ENCODE measurements around the gene SLC66A1. TPM values are rescaled to one million over a fixed set of nuclear protein-coding genes. Genes with fewer than 3 reads are reported as not detected.

The SLC66A1 gene
- total RNA-seq, 1 experiment from 2014 or later, result 14.1 TPM

DNA sequence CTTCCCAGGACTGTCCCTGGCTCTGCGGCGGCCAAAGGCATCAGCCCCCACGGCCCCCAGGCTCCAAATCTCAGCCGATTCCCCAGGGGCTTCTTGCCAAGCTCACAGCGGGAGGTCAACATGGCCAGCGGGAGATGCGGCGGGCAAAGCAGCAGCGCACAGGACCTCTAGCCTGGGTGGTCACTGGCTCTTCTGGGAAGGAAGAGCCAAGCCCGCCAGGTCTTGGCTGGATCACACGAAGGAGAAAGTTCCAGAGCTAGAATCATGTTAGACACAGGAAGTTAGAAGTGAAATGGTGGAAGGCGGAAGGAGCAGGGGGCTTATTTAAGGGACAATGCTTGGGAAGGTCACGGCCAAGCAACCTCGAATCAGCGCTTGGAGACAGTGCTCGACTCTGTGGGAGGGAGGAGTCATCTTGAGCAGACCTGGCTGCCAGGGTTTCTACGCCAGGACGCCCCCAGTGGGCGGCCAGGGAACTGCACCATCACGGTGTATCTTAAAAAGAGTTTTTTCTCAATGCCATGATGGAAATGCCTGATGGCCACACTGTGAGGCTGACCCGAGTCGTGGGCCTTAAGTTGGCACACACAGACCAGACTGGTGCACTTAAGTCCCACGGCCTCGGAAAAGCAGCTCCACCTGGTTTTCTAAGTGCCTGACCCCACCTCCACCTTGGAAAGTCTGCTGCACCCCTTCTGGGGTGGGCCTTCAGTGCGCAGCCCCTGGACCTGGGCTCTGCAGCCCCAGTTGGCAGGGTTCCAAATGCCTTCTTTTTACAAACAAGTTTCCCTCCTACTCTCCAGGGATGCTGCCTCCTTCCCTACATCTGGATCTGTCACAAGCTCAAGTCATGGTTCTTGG is 29.3 kb downstream of the SLC66A1 start:
- H3K4me1 Mint-ChIP-seq, result peaks cover 34% of the 10 kb centered on the region

DNA sequence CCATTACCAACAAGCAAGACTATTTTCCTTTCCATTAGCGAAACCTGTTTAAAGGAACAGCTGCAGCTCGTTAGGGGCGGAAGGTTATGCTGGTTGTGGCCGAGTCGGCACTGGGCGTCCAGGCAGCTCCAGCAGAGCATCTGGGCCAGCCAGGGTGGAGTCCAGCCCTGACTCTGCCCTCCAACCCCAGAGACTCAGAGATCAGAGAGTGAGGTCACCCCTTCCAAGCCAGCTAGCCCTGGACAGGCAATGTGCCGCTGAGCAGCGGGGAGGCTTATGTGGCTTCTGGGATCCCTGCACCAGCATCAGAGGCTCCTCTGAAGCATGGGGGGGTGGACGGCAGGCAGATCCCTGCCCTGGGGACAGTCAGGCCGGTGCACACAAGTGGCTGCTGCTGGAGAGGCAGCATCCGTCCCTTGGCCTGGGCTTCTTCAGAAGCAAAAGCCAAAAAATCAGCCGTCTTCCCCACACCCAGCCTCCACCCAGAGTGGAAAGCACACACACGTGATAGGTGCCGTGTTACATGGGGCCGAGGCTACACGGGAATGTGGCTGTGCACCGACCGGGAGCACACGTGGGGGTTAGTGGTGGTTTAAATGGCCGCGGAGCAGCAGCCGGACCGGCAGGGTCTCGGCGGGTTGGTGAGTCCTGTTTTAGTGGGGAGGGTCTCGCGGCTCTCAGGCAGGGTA is 30.1 kb downstream of the SLC66A1 start:
- H3K9me3 Mint-ChIP-seq, result no peaks in the 10 kb centered on the region
- peaks cover 12% of the 10 kb centered on the region for H3K36me3 Mint-ChIP-seq
- ChIA-PET CTCF (interaction anchor here (0.8 to 1.4 kb wide), 6 partner anchors 11 to 373 kb away, joined by 3 to 5 read pairs (median 3); no protein-coding TSS in a partner anchor), POLR2A (interaction anchor here (0.9 kb wide), 1 partner anchor 12 kb away, joined by 3 read pairs; no protein-coding TSS in a partner anchor)
- no peak overlapping the region for H3K4me3 Mint-ChIP-seq
- H3K27me3 Mint-ChIP-seq (ENCODE audit: low read depth), result no peaks in the 10 kb centered on the region
- peaks cover 34% of the 10 kb centered on the region for H3K4me1 Mint-ChIP-seq
- ATAC-seq, result no peak
- no peak for DNase-seq (ENCODE audit: low spot score)
- H3K27ac Mint-ChIP-seq, result peak overlapping the region; percentile 80
- no peak for TF ChIP-seq HMGA2 (CRISPR knock-in tag; IDR thresholded peaks at IDR 0.05)
- no peak for TF ChIP-seq MYBL2 (CRISPR knock-in tag; IDR thresholded peaks at IDR 0.05)
- TF ChIP-seq OVOL2 (CRISPR knock-in tag; IDR thresholded peaks at IDR 0.05; ENCODE audit: borderline replicate concordance), result no peak
- TF ChIP-seq ZNF423 (CRISPR knock-in tag; IDR thresholded peaks at IDR 0.05), result no peak
- TF ChIP-seq ELF4 (CRISPR knock-in tag; IDR thresholded peaks at IDR 0.05; ENCODE audit: low read depth), result no peak
- no peak for TF ChIP-seq ZBTB21 (CRISPR knock-in tag; IDR thresholded peaks at IDR 0.05; ENCODE audit: borderline replicate concordance)
- TF ChIP-seq, protein P1, sequence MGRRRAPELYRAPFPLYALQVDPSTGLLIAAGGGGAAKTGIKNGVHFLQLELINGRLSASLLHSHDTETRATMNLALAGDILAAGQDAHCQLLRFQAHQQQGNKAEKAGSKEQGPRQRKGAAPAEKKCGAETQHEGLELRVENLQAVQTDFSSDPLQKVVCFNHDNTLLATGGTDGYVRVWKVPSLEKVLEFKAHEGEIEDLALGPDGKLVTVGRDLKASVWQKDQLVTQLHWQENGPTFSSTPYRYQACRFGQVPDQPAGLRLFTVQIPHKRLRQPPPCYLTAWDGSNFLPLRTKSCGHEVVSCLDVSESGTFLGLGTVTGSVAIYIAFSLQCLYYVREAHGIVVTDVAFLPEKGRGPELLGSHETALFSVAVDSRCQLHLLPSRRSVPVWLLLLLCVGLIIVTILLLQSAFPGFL (CRISPR knock-in tag; IDR thresholded peaks at IDR 0.05; ENCODE audit: borderline replicate concordance), result no peak
- TF ChIP-seq NFE2L1 (CRISPR knock-in tag; IDR thresholded peaks at IDR 0.05), result no peak

More for the DNA sequence above, 29.3 kb downstream of the SLC66A1 start:
- H3K27me3 Mint-ChIP-seq (ENCODE audit: low read depth), result no peaks in the 10 kb centered on the region
- peak; percentile 64 for ATAC-seq
- H3K27ac Mint-ChIP-seq, result peak overlapping the region; percentile 80
- no peak overlapping the region; the same call in 1 of the 2 replicates for H3K4me3 Mint-ChIP-seq
- H3K36me3 Mint-ChIP-seq, result peaks cover 12% of the 10 kb centered on the region
- DNase-seq (ENCODE audit: low spot score), result peak; percentile 93
- CTCF ChIA-PET, result interaction anchor here (0.6 to 1.4 kb wide), 8 partner anchors 12 to 436 kb away, joined by 3 to 5 read pairs (median 3); no protein-coding TSS in a partner anchor
- POLR2A ChIA-PET, result interaction anchor here (0.9 kb wide), 1 partner anchor 13 kb away, joined by 3 read pairs; no protein-coding TSS in a partner anchor
- no peaks in the 10 kb centered on the region for H3K9me3 Mint-ChIP-seq
- 0 out of 2 replicates have a peak, but pooled peaks have one; percentile 8 for TF ChIP-seq ZNF423 (CRISPR knock-in tag; IDR thresholded peaks at IDR 0.05)
- TF ChIP-seq FOXJ3 (CRISPR knock-in tag; IDR thresholded peaks at IDR 0.05; ENCODE audit: borderline replicate concordance), result no peak
- no peak for TF ChIP-seq SP1 (CRISPR knock-in tag; conservative IDR thresholded peaks at IDR 0.05)
- no peak for TF ChIP-seq MXD4 (CRISPR knock-in tag; IDR thresholded peaks at IDR 0.05; ENCODE audit: borderline replicate concordance)
- TF ChIP-seq ZNF263 (CRISPR knock-in tag; IDR thresholded peaks at IDR 0.05; ENCODE audit: low read depth), result no peak
- TF ChIP-seq, protein P2, sequence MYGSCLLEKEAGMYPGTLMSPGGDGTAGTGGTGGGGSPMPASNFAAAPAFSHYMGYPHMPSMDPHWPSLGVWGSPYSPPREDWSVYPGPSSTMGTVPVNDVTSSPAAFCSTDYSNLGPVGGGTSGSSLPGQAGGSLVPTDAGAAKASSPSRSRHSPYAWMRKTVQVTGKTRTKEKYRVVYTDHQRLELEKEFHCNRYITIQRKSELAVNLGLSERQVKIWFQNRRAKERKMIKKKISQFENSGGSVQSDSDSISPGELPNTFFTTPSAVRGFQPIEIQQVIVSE (CRISPR knock-in tag; IDR thresholded peaks at IDR 0.05; ENCODE audit: borderline replicate concordance), result no peak
- no peak for TF ChIP-seq GRHL2 (CRISPR knock-in tag; IDR thresholded peaks at IDR 0.05; ENCODE audit: insufficient replicate concordance, severe bottlenecking)
- TF ChIP-seq, protein P3, sequence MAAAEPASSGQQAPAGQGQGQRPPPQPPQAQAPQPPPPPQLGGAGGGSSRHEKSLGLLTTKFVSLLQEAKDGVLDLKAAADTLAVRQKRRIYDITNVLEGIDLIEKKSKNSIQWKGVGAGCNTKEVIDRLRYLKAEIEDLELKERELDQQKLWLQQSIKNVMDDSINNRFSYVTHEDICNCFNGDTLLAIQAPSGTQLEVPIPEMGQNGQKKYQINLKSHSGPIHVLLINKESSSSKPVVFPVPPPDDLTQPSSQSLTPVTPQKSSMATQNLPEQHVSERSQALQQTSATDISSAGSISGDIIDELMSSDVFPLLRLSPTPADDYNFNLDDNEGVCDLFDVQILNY (CRISPR knock-in tag; IDR thresholded peaks at IDR 0.05), result no peak
- TF ChIP-seq, protein P4, sequence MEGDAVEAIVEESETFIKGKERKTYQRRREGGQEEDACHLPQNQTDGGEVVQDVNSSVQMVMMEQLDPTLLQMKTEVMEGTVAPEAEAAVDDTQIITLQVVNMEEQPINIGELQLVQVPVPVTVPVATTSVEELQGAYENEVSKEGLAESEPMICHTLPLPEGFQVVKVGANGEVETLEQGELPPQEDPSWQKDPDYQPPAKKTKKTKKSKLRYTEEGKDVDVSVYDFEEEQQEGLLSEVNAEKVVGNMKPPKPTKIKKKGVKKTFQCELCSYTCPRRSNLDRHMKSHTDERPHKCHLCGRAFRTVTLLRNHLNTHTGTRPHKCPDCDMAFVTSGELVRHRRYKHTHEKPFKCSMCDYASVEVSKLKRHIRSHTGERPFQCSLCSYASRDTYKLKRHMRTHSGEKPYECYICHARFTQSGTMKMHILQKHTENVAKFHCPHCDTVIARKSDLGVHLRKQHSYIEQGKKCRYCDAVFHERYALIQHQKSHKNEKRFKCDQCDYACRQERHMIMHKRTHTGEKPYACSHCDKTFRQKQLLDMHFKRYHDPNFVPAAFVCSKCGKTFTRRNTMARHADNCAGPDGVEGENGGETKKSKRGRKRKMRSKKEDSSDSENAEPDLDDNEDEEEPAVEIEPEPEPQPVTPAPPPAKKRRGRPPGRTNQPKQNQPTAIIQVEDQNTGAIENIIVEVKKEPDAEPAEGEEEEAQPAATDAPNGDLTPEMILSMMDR (IDR thresholded peaks at IDR 0.05), result peak; percentile 97
- TF ChIP-seq ZNF138 (CRISPR knock-in tag; conservative IDR thresholded peaks at IDR 0.05), result no peak
- TF ChIP-seq, protein P5, sequence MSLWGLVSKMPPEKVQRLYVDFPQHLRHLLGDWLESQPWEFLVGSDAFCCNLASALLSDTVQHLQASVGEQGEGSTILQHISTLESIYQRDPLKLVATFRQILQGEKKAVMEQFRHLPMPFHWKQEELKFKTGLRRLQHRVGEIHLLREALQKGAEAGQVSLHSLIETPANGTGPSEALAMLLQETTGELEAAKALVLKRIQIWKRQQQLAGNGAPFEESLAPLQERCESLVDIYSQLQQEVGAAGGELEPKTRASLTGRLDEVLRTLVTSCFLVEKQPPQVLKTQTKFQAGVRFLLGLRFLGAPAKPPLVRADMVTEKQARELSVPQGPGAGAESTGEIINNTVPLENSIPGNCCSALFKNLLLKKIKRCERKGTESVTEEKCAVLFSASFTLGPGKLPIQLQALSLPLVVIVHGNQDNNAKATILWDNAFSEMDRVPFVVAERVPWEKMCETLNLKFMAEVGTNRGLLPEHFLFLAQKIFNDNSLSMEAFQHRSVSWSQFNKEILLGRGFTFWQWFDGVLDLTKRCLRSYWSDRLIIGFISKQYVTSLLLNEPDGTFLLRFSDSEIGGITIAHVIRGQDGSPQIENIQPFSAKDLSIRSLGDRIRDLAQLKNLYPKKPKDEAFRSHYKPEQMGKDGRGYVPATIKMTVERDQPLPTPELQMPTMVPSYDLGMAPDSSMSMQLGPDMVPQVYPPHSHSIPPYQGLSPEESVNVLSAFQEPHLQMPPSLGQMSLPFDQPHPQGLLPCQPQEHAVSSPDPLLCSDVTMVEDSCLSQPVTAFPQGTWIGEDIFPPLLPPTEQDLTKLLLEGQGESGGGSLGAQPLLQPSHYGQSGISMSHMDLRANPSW (CRISPR knock-in tag; conservative IDR thresholded peaks at IDR 0.05; ENCODE audit: low read depth), result no peak
- TF ChIP-seq TP53 (CRISPR knock-in tag; IDR thresholded peaks at IDR 0.05), result no peak
- no peak for TF ChIP-seq ZNF317 (CRISPR knock-in tag; IDR thresholded peaks at IDR 0.05; ENCODE audit: borderline replicate concordance, low read depth)
- TF ChIP-seq GTF2I (CRISPR knock-in tag; conservative IDR thresholded peaks at IDR 0.05), result no peak
- TF ChIP-seq, protein P6, sequence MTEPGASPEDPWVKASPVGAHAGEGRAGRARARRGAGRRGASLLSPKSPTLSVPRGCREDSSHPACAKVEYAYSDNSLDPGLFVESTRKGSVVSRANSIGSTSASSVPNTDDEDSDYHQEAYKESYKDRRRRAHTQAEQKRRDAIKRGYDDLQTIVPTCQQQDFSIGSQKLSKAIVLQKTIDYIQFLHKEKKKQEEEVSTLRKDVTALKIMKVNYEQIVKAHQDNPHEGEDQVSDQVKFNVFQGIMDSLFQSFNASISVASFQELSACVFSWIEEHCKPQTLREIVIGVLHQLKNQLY (CRISPR knock-in tag; IDR thresholded peaks at IDR 0.05), result no peak
- TF ChIP-seq ZNF121 (CRISPR knock-in tag; IDR thresholded peaks at IDR 0.05), result no peak
- TF ChIP-seq SMAD4 (CRISPR knock-in tag; IDR thresholded peaks at IDR 0.05), result no peak
- 0 out of 2 replicates have a peak, but pooled peaks have one; percentile 16 for TF ChIP-seq ETV6 (CRISPR knock-in tag; IDR thresholded peaks at IDR 0.05)

All from WTC11 (cell line).